Measurements from ENCODE around the gene CCDC57. TPM values are rescaled to one million over a fixed set of nuclear protein-coding genes. Genes with fewer than 3 reads are reported as not detected.
A peak's percentile ranks its signal among the peaks of the same experiment; 100 is the strongest.

The CCDC57 gene
- total and polyA plus RNA-seq, 9 of the 15 experiments (the other 6 are each of a cell fraction or from before 2014, with no cell fraction given): 0.83 to 36.2 (median 13.6) TPM

GRCh38 chr17:82083009-82083408 is 129.6 kb downstream of the CCDC57 start:
- TSS peak; percentile 38 for BruUV-seq (replicated peaks)
- no peaks in the 10 kb centered on the region for H3K9me3 ChIP-seq (replicated peaks; ENCODE audit: control insufficient read depth, insufficient read depth, low read depth, low read length)
- 98% methylated on average over 15 of the region's 24 CpGs for WGBS (ENCODE audit: insufficient coverage, low coverage, missing lambda C conversion rate)
- no peak overlapping the region for H3K27ac ChIP-seq (ENCODE audit: extremely low read depth, low read depth, low read length)
- H3K4me2 ChIP-seq (ENCODE audit: insufficient read depth, low read length): no peak overlapping the region
- no peak for FAIRE-seq
- ChIA-PET CTCF (ENCODE audit: low intra/inter-chr PET ratio) (no interaction called here), POLR2A (interaction anchor here (1.2 kb wide), 1 partner anchor 9 kb away, joined by 4 read pairs; no protein-coding TSS in a partner anchor)
- no peak overlapping the region for H3K4me3 ChIP-seq
- peaks cover 98% of the 10 kb centered on the region; the same call in 2 of the 3 replicates for H3K36me3 ChIP-seq (ENCODE audit: control insufficient read depth, insufficient read depth, low read length)
- H3K9ac ChIP-seq (ENCODE audit: insufficient read depth in 1 of 2, low read depth in 2 of 2, low read length in 2 of 2): no peak overlapping the region
- no peak for DNase-seq (ENCODE audit: extremely low read depth in 1 of 4, low spot score in 3 of 4)
- peaks cover 0 to 73% of the 10 kb centered on the region in 2 experiments; a peak in 2 of 5 replicates for H3K4me1 ChIP-seq (replicated peaks in 1 of 2; ENCODE audit: control insufficient read depth in 2 of 2, insufficient read depth in 2 of 2, low read length in 2 of 2)
- intact Hi-C loops (cut with micrococcal nuclease): no loop called here
- H3K27me3 ChIP-seq (ENCODE audit: control insufficient read depth in 2 of 2, insufficient read depth in 2 of 2, low read length in 2 of 2): no peaks in the 10 kb centered on the region
- in situ Hi-C loops (cut with MboI): no loop called here
- no peak overlapping the region for H2AFZ ChIP-seq (ENCODE audit: low read depth, low read length)
- no peaks in the 10 kb centered on the region for H3K9me1 ChIP-seq (ENCODE audit: control insufficient read depth, insufficient read depth, low read length)
- no peak for ATAC-seq
- H4K20me1 ChIP-seq (replicated peaks; ENCODE audit: control insufficient read depth, insufficient read depth, low read length): peaks cover 26% of the 10 kb centered on the region
- no peaks in the 10 kb centered on the region; the same call in 2 of the 3 replicates for H3K79me2 ChIP-seq (ENCODE audit: control insufficient read depth, insufficient read depth, low read length)
- no peak for TF ChIP-seq KLF10 (CRISPR knock-in tag; IDR thresholded peaks at IDR 0.05)
- no peak for TF ChIP-seq ZFP91 (CRISPR knock-in tag; IDR thresholded peaks at IDR 0.05)
- TF ChIP-seq RUNX1 (IDR thresholded peaks at IDR 0.05; ENCODE audit: low read depth): no peak
- peak; percentile 8 for TF ChIP-seq POLR2G (IDR thresholded peaks at IDR 0.05; ENCODE audit: low read depth, low read length)
- TF ChIP-seq MTA1 (IDR thresholded peaks at IDR 0.05; ENCODE audit: borderline replicate concordance): no peak
- TF ChIP-seq BDP1 (IDR thresholded peaks at IDR 0.05; ENCODE audit: insufficient read depth, insufficient read length): no peak
- TF ChIP-seq ZNF561 (CRISPR knock-in tag; conservative IDR thresholded peaks at IDR 0.05): no peak
- no peak for TF ChIP-seq ZBTB7A (IDR thresholded peaks at IDR 0.05; ENCODE audit: borderline replicate concordance, control insufficient read depth, low read depth, low read length)
- TF ChIP-seq MBD2 (IDR thresholded peaks at IDR 0.05; ENCODE audit: borderline replicate concordance, low read depth): no peak
- TF ChIP-seq RBM34 (IDR thresholded peaks at IDR 0.05; ENCODE audit: borderline replicate concordance, insufficient read depth, low read length): no peak
- TF ChIP-seq RBM22 (IDR thresholded peaks at IDR 0.05; ENCODE audit: low read depth, low read length, poor library complexity, severe bottlenecking): peak; percentile 16
- TF ChIP-seq HCFC1 (IDR thresholded peaks at IDR 0.05; ENCODE audit: low read depth, low read length): no peak
- no peak; the same call in 1 of the 2 replicates for TF ChIP-seq PML (IDR thresholded peaks at IDR 0.05; ENCODE audit: low read length)
- no peak for TF ChIP-seq ARHGAP35 (IDR thresholded peaks at IDR 0.05; ENCODE audit: partially characterized antibody)
- TF ChIP-seq HMGXB4 (CRISPR knock-in tag; IDR thresholded peaks at IDR 0.05): no peak
- TF ChIP-seq MTF1 (CRISPR knock-in tag; IDR thresholded peaks at IDR 0.05; ENCODE audit: borderline replicate concordance): no peak
- TF ChIP-seq, protein P1, sequence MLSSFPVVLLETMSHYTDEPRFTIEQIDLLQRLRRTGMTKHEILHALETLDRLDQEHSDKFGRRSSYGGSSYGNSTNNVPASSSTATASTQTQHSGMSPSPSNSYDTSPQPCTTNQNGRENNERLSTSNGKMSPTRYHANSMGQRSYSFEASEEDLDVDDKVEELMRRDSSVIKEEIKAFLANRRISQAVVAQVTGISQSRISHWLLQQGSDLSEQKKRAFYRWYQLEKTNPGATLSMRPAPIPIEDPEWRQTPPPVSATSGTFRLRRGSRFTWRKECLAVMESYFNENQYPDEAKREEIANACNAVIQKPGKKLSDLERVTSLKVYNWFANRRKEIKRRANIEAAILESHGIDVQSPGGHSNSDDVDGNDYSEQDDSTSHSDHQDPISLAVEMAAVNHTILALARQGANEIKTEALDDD (IDR thresholded peaks at IDR 0.05): no peak
- TF ChIP-seq NFXL1 (CRISPR knock-in tag; IDR thresholded peaks at IDR 0.05): no peak
- TF ChIP-seq CAMTA2 (CRISPR knock-in tag; conservative IDR thresholded peaks at IDR 0.05): no peak
- TF ChIP-seq, protein P2, sequence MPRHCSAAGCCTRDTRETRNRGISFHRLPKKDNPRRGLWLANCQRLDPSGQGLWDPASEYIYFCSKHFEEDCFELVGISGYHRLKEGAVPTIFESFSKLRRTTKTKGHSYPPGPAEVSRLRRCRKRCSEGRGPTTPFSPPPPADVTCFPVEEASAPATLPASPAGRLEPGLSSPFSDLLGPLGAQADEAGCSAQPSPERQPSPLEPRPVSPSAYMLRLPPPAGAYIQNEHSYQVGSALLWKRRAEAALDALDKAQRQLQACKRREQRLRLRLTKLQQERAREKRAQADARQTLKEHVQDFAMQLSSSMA (CRISPR knock-in tag; IDR thresholded peaks at IDR 0.05): no peak
